ENCODE data around the gene PRSS16. TPM values are rescaled to one million over a fixed set of nuclear protein-coding genes. Genes with fewer than 3 reads are reported as not detected.

PRSS16 gene
- polyA plus RNA-seq, 1 donor from 2014 or later = 3.2 TPM

GRCh38 chr6:27234576-27234975 lies 12.9 kb upstream of the PRSS16 start:
- H3K4me1 Mint-ChIP-seq = peaks cover 8 to 26% (median 11%) of the 10 kb centered on the region in 3 donors
- H3K4me3 Mint-ChIP-seq = peak overlapping the region in 3 of 4 donors; percentile 30 to 84 (median 63)
- H3K36me3 Mint-ChIP-seq = peaks cover 2% of the 10 kb centered on the region
- peaks cover 63% of the 10 kb centered on the region for H3K27me3 Mint-ChIP-seq
- peak overlapping the region; percentile 65 to 97 (median 80) for H3K27ac Mint-ChIP-seq
- H3K9me3 Mint-ChIP-seq = peaks cover 0 to 21% (median 18%) of the 10 kb centered on the region in 3 donors

- Mint-ChIP-seq H3K36me3 (peaks cover 2% of the 10 kb centered on the region), H3K27me3 (peaks cover 53% of the 10 kb centered on the region), H3K27ac (peak overlapping the region; percentile 84 to 91 (median 85)), H3K4me1 (peaks cover 7 to 26% (median 11%) of the 10 kb centered on the region in 3 donors), H3K9me3 (peaks cover 0 to 18% (median 18%) of the 10 kb centered on the region in 3 donors), H3K4me3 (peak overlapping the region in 3 of 4 donors; percentile 45 to 74 (median 51))
Measured at GRCh38 chr6:27237089-27237803, 10.3 kb upstream of the PRSS16 start.

GRCh38 chr6:27238010-27238983 lies 9.2 kb upstream of the PRSS16 start:
- H3K27ac Mint-ChIP-seq = peak overlapping the region; percentile 9 to 91 (median 84)
- H3K4me1 Mint-ChIP-seq = peaks cover 6 to 26% (median 11%) of the 10 kb centered on the region in 3 donors
- peaks cover 0 to 17% (median 15%) of the 10 kb centered on the region in 3 donors for H3K9me3 Mint-ChIP-seq
- H3K36me3 Mint-ChIP-seq = no peaks in the 10 kb centered on the region
- H3K4me3 Mint-ChIP-seq = peak overlapping the region in 2 of 4 donors; percentile 50 to 74
- peaks cover 60% of the 10 kb centered on the region for H3K27me3 Mint-ChIP-seq

GRCh38 chr6:27239258-27239657 lies 8.2 kb upstream of the PRSS16 start:
- H3K4me1 Mint-ChIP-seq = peaks cover 6 to 26% (median 11%) of the 10 kb centered on the region in 3 donors
- peaks cover 60% of the 10 kb centered on the region for H3K27me3 Mint-ChIP-seq
- H3K27ac Mint-ChIP-seq = no peak overlapping the region
- H3K9me3 Mint-ChIP-seq = peaks cover 0 to 17% (median 14%) of the 10 kb centered on the region in 3 donors
- no peak overlapping the region for H3K4me3 Mint-ChIP-seq
- no peaks in the 10 kb centered on the region for H3K36me3 Mint-ChIP-seq

- Mint-ChIP-seq H3K4me1 (peaks cover 3 to 19% (median 9%) of the 10 kb centered on the region in 3 donors), H3K4me3 (no peak overlapping the region), H3K36me3 (no peaks in the 10 kb centered on the region), H3K9me3 (peaks cover 0 to 13% (median 11%) of the 10 kb centered on the region in 3 donors), H3K27ac (no peak overlapping the region), H3K27me3 (peaks cover 50% of the 10 kb centered on the region)
Measured at GRCh38 chr6:27241443-27241842, 6.1 kb upstream of the PRSS16 start.

GRCh38 chr6:27242589-27243265 lies 4.8 kb upstream of the PRSS16 start:
- H3K27ac Mint-ChIP-seq = no peak overlapping the region
- H3K4me1 Mint-ChIP-seq = peaks cover 0 to 7% (median 4%) of the 10 kb centered on the region in 3 donors
- H3K9me3 Mint-ChIP-seq = peaks cover 0 to 3% (median 2%) of the 10 kb centered on the region in 3 donors
- H3K27me3 Mint-ChIP-seq = peaks cover 37% of the 10 kb centered on the region
- no peak overlapping the region for H3K4me3 Mint-ChIP-seq
- no peaks in the 10 kb centered on the region for H3K36me3 Mint-ChIP-seq

- H3K9me3 Mint-ChIP-seq = no peaks in the 10 kb centered on the region
- H3K36me3 Mint-ChIP-seq = no peaks in the 10 kb centered on the region
- H3K27me3 Mint-ChIP-seq = peaks cover 2% of the 10 kb centered on the region
- H3K27ac Mint-ChIP-seq = no peak overlapping the region
- H3K4me1 Mint-ChIP-seq = peaks cover 0 to 11% (median 5%) of the 10 kb centered on the region in 3 donors
- H3K4me3 Mint-ChIP-seq = no peak overlapping the region
Measured at GRCh38 chr6:27248783-27249182, 1.3 kb downstream of the PRSS16 start.

- H3K4me3 Mint-ChIP-seq = peak overlapping the region; percentile 88 to 96 (median 94)
- H3K27me3 Mint-ChIP-seq = peaks cover 1% of the 10 kb centered on the region
- peaks cover 0 to 11% (median 5%) of the 10 kb centered on the region in 3 donors for H3K4me1 Mint-ChIP-seq
- H3K36me3 Mint-ChIP-seq = peaks cover 2% of the 10 kb centered on the region
- no peaks in the 10 kb centered on the region for H3K9me3 Mint-ChIP-seq
- H3K27ac Mint-ChIP-seq = peak overlapping the region; percentile 13 to 82 (median 28)
Measured at GRCh38 chr6:27250277-27251111, 3.0 kb downstream of the PRSS16 start.

- peak overlapping the region; percentile 13 to 82 (median 28) for H3K27ac Mint-ChIP-seq
- H3K4me3 Mint-ChIP-seq = peak overlapping the region; percentile 88 to 96 (median 94)
- peaks cover 4% of the 10 kb centered on the region for H3K36me3 Mint-ChIP-seq
- H3K27me3 Mint-ChIP-seq = peaks cover 1% of the 10 kb centered on the region
- H3K4me1 Mint-ChIP-seq = peaks cover 0 to 11% (median 5%) of the 10 kb centered on the region in 3 donors
- H3K9me3 Mint-ChIP-seq = no peaks in the 10 kb centered on the region
Measured at GRCh38 chr6:27251112-27251605, 3.7 kb downstream of the PRSS16 start.

GRCh38 chr6:27251606-27252251 lies 4.2 kb downstream of the PRSS16 start:
- Mint-ChIP-seq H3K27me3 (peaks cover 3% of the 10 kb centered on the region), H3K4me3 (peak overlapping the region; percentile 88 to 96 (median 94)), H3K9me3 (no peaks in the 10 kb centered on the region), H3K27ac (peak overlapping the region; percentile 13 to 80 (median 28)), H3K4me1 (peaks cover 0 to 11% (median 5%) of the 10 kb centered on the region in 3 donors), H3K36me3 (peaks cover 4% of the 10 kb centered on the region)

- Mint-ChIP-seq H3K27me3 (peaks cover 4% of the 10 kb centered on the region), H3K27ac (no peak overlapping the region), H3K4me3 (peak overlapping the region in 1 of 4 donors; percentile 88), H3K9me3 (peaks cover 0 to 2% (median 0%) of the 10 kb centered on the region in 3 donors), H3K36me3 (peaks cover 4% of the 10 kb centered on the region), H3K4me1 (peaks cover 0 to 11% (median 5%) of the 10 kb centered on the region in 3 donors)
Measured at GRCh38 chr6:27254566-27254965, 7.1 kb downstream of the PRSS16 start.

GRCh38 chr6:27255866-27256265 lies 8.4 kb downstream of the PRSS16 start:
- Mint-ChIP-seq H3K27ac (no peak overlapping the region), H3K36me3 (peaks cover 4% of the 10 kb centered on the region), H3K27me3 (peaks cover 13% of the 10 kb centered on the region), H3K4me1 (peaks cover 0 to 7% (median 2%) of the 10 kb centered on the region in 3 donors), H3K4me3 (no peak overlapping the region), H3K9me3 (peaks cover 0 to 2% (median 0%) of the 10 kb centered on the region in 3 donors)

GRCh38 chr6:27260369-27260768 lies 12.9 kb downstream of the PRSS16 start:
- Mint-ChIP-seq H3K27ac (peak overlapping the region in 2 of 3 donors; percentile 9 to 57), H3K36me3 (peaks cover 4% of the 10 kb centered on the region), H3K4me1 (no peaks in the 10 kb centered on the region), H3K27me3 (peaks cover 35% of the 10 kb centered on the region), H3K4me3 (no peak overlapping the region), H3K9me3 (peaks cover 2 to 7% (median 5%) of the 10 kb centered on the region in 3 donors)
